EH (cell line): ENCODE results near the gene BAK1.
A peak's percentile ranks its signal among the peaks of the same experiment; 100 is the strongest.
"Not testable (repeated sequence)": the region's sequence is repeated elsewhere in the genome, so short reads cannot be mapped to it uniquely, and the experiment has no call there.

Experiments
- DNase-seq: peaks from one replicate; pipeline ENCODE4 v3.0.0-alpha.2; 2015; ENCODE audit warnings: low read depth

Gene BAK1

DNA sequence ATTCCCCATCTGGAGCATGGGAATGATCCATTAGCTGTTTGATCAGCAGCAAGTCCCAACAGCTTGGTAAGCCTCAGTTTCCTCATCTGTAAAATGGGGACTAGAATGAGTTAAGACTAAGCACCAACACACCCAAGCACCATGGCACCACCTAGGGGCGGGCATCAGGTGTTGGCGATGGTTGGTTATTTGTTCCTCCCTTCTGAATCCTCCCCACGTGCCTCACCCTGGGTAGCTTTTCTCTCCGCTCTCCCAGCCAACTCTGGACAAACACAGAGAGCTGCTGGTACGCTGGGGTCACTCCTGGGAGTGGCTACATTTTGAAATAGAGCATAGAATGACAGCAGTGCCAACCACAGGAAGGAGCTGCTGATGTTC lies 27.7 kb upstream of the BAK1 start:
- no peak for DNase-seq

DNA sequence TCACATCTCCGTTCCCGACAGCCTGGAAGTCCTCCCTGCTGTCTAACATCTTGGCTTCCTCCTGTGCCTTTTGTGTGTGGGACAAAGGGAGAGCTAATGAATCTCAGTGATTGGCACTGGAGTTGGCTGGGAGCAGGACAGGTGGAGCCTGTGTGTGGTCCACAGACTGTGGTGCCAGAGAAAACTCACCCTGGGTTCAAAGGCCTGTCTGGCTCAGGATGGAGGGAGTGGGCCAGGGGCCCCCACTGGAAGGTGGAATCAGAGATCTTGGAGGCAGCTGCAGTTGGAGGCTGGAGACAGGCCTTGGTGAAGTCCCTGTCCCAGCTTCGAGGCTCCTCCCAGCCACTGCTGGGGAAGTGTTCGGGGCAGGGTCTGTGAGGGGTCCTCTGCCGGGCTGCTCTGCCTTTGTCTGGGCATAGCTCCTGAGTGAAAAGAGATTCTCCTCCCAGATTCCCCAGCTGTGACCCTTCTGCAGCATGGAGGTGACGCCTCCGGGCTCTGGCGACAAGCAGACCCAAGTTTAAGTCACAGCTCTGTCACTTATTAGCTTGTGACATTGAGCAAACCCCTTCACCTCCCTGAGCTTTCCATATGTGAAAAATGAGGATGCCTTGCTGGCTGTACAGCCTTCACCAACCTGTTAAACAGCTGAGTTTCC lies 27.2 kb upstream of the BAK1 start:
- DNase-seq, result no peak

GRCh38 chr6:33606642-33607041 lies 26.6 kb upstream of the BAK1 start:
- no peak for DNase-seq

GRCh38 chr6:33604941-33605854 lies 25.1 kb upstream of the BAK1 start:
- DNase-seq, result peak; percentile 82

DNA sequence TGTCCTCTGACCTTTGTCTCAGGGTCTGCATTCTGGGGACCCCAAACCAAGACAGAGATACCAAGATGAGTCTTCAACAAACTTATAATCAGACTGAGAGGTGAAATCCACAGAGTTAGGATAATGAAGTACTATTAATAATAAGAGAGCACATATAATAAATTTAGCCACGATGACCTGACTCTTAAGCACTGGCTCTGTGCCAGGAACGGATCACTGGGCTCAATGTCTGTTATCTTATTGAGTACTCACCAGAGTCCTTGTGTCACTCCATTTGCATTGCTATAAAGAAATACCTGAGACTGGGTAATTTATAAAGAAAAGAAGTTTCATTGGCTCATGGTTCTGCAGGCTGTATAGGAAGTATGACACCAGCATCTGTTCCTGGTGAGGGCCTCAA lies 22.1 kb upstream of the BAK1 start:
- no peak for DNase-seq

- no peak for DNase-seq
Measured at GRCh38 chr6:33600761-33601160, 20.7 kb upstream of the BAK1 start.

DNA sequence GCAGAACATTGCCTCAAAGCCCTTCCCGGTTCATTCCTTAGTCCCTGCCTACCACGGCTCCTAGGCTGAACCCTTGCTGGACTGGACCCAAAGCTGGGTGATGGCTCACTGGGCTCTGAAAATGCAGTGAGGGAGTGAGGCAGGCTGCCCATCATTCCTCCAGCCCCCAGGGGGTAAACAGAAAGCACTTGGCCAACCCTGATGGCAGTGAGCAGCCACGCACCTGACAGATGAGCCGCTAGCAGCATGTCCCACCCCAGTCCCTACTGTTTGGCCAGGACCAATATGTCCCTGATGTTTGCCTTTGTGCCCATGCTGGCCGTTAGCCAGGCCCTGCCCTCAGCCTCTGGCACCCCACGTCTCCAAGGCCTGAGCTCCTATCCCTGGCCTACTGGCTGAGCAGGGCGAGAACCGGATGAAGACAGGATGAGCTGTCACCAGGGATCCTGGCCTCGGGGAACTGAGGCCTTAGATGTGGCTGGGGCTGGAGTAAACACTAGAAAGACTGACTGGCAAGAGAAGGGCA lies 19.4 kb upstream of the BAK1 start:
- DNase-seq, result peak; percentile 71

GRCh38 chr6:33597551-33598322 lies 17.7 kb upstream of the BAK1 start:
- DNase-seq, result no peak

DNA sequence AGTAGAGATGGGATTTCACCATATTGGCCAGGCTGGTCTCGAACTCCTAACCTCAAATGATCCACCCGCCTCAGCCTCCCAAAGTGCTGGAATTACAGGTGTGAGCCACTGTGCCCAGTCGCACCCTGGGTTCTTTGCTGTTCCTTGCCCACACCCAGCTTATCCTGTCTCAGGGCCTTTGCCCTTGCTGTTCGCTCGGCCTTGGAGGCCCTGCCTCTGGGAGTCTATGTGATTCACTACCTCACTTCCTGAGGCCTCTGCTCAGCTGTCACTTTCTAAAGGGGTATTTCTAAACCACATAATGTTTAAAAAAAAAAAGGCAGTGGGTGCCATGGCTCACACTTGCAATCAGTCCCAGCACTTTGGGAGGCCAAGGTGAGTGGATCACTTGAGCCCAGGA lies 16.8 kb upstream of the BAK1 start:
- not testable (repeated sequence) for DNase-seq

GRCh38 chr6:33595001-33595846 lies 15.1 kb upstream of the BAK1 start:
- peak; percentile 32 for DNase-seq

DNA sequence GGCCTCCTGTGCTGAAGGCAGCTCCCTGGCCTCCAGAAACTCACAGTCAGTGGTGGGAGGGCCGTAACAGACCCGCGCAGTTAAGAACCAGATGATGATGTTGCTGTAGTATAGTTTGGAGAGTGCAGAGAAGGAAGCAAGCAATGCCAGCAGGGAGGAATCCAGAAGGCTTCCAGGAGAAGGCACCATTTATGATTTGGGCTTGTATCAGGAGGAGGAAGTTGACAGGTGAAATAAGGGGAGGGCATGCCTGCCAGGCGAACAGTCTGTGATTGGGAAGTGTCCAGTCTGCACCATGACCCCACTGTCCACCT lies 13.3 kb upstream of the BAK1 start:
- no peak for DNase-seq

DNA sequence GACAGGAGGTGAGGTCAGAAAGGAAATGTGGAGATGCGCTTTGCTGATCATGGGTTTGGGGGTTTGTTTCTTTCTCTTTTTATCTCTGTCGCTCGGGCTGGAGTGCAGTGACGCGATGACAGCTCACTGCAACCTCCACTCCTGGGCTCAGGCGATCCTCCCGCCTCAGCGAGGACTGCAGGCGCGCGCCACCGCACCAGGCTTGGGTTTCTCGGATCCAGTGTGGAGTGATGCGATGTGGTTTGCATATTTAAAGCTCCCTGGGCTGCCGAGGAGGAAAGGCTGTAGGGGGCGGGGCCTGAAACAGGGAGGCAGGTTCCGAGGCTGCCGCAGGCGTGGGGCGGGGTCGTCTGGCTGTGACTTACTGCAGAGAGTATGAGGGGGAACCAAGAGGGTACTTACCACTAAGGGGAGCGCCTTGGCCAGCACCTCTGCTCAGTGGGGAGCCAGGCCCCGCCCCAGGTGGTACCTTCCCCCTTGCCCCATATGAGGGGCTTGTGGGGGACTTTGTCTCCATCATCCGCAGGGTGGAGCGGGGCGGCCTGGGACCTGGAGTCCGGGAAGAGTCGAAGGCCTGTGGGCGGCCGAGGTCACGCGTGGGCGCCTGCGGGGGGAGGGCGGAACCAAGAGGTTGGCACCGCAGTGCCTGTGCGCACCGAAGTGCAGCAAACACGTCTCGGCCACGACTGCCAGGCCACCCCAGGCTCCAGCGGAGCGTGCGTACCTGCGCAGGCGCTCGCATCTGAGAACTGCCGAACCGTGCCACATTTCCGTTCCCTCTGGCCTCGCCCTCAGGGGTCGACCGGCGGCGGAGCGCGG lies 12.7 kb upstream of the BAK1 start:
- DNase-seq, result no peak

DNA sequence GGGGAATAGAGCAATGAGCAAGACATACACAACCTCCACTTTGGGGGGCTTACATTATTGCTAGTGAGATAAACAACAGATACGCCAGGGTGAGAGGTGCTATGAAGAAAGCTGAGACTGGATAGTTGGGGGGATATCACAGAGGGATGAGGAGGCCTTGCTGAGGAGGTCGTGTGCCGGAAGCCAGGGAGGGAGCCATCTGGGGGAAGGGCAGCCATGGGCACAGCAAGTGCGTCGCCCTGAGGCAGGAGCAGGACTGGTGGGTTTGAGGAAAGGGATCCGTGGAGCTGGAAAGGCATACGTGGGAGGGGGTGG lies 12.2 kb upstream of the BAK1 start:
- no peak for DNase-seq

DNA sequence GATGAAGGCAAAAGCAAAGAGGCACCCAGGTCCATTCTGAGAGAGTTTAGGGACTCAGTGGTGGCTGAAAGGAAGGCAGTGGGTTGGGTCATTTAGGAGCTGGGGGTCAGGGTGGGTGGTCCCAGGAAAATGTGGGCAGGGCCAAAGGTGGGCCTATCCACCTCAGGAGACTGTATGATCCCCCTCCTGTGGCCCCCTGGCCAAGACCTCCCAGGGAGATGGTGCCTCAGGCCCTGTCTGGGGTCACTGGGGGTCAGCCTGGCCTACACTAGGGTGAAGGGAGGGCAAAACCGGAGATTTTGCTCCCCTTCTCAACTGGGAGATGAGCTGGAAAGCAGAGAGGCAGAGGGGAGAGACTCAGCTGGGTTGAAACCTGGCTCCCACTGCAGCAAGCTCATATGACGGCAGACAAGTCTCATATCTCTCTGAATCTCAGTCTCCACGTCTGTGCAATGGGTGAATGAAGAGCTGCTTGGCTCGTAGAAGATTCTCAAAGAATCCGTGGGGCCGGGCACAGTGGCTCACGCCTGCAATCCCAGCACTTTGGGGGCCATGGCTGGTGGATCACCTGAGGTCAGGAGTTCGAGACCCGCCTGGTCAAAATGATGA lies 11.5 kb upstream of the BAK1 start:
- DNase-seq, result no peak

DNA sequence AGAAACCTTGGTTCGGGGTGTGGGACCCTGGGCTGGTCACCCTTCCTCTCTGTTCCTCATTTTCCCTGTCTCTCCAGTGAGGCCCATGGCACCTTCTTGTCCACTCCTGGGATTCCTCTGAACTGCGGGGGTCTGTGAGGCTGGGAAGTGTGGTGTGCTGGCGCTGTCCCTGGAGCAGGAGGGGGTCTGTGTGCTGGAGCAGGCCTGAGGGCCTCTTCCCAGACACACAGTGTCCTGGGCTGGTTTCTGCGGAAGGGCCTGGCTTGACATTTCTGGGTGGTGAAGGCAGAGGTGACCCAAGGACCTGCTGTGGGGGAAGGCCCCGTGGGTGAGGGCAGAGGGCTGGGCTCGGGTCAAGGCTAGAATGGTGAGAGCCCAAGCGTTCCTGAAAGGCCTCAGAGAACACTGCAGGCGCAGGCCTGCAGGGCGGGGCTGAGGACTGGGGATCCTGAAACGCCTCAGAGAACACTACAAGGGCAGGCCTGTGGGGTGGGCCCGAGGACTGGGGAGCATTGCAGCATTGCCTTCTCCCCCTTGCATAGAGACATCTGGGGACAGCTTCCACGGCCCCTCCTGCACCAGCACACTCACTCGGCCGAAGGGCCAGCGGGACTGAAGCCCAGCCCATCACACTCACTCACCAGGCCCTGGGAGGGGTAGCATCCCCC lies 10.6 kb upstream of the BAK1 start:
- no peak for DNase-seq

DNA sequence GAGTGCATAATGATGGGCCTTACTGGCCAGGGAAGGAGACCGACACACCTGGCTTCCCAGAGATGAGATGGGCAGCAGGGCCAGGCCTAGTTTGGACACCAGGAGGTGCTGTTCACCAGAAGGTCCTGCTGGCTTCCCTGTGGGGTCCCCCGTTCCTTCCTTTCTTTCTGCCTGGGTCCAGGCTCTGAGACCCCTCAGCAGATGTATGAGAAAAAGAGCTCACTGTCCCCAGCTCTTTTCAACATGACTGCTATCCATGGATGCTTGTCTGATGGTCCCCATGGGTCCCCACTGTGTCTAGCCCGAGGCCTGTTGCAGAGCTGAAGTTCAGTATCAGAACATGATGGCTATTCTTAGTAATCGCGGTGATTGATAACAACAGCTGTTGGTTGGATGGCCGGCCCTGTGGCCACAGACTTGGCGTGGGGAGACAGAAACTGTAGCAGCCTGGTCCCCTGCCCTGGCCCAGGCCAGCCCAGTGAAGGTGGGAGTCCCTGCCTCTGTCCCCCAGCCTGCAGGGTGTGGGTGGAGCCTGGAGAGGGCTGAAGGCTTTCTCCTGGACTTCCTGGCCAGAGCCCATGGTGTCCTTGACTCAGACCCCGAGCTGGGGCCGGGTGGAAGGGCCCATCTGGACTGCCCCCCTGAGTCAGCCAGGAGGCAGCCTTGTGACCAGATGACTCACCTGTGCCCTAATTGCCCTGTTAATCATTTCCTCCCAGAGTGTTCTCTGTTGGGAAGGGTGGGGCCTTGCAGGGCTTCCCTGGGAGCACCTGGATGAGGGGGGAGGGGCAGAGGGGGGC lies 9.9 kb upstream of the BAK1 start:
- peak; percentile 86 for DNase-seq

DNA sequence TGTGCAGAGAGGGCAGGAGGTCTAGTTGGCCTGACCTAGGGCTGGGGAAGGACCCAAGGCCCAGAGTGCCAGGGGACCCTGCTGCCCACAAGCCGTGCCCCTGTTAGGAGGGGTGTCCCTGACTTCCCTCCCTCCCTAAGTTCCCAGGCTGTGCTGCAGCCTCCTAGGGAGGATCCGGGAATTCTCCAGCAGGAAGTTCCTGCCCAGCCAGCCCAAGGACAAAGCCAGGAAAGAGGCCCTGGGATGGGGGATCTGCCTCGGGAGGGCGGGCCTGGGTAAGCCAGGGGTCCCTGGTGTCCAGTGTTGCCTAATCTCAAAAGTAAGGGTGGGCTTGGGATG lies 9.3 kb upstream of the BAK1 start:
- no peak for DNase-seq

DNA sequence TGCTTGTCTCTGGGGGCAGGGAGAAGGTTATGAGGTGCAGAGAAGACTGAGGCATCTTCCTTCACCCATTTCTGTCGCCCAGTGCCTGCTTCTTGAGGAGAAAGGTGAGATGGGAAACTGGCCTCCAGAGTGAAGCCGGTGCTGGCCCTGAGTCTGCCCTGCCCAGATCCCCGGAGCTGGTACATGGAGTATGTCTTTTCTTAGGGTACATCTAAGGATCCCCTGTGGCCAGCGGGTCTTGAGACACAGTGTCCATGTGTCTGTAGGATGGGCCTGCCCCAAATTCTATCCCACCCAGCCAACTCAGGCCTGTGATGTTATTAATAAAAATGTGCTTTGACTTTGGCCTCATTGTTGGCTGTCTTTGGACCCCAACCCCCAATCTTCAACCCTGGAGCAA lies 8.8 kb upstream of the BAK1 start:
- no peak for DNase-seq

GRCh38 chr6:33587529-33587928 lies 7.5 kb upstream of the BAK1 start:
- no peak for DNase-seq
